ENCODE results near the gene SPRYD7.
"Not testable (repeated sequence)": the region's sequence is repeated elsewhere in the genome, so short reads cannot be mapped to it uniquely, and the experiment has no call there.

SPRYD7 gene

GRCh38 chr13:49933511-49933910 is 2.6 kb downstream of the SPRYD7 start:
- no peak for DNase-seq (ENCODE audit: low spot score)
- TF ChIP-seq CTCF (IDR thresholded peaks at IDR 0.05; ENCODE audit: extremely low read depth, insufficient read depth, missing control alignments): no peak
- in situ Hi-C loops (cut with MboI; ENCODE audit: low pct_unique_long_range_greater_than_20kb, low sequenced_read_pairs, unreplicated experiment): no loop called here

- no peak for DNase-seq (ENCODE audit: low spot score)
- in situ Hi-C loops (cut with MboI; ENCODE audit: low pct_unique_long_range_greater_than_20kb, low sequenced_read_pairs, unreplicated experiment): no loop called here
- no peak for TF ChIP-seq CTCF (IDR thresholded peaks at IDR 0.05; ENCODE audit: extremely low read depth, insufficient read depth, missing control alignments)
Observed at GRCh38 chr13:49932868-49933267, 3.3 kb downstream of the SPRYD7 start.

GRCh38 chr13:49932066-49932465 is 4.1 kb downstream of the SPRYD7 start:
- no peak for TF ChIP-seq CTCF (IDR thresholded peaks at IDR 0.05; ENCODE audit: extremely low read depth, insufficient read depth, missing control alignments)
- in situ Hi-C loops (cut with MboI; ENCODE audit: low pct_unique_long_range_greater_than_20kb, low sequenced_read_pairs, unreplicated experiment): no loop called here
- DNase-seq (ENCODE audit: low spot score): no peak

GRCh38 chr13:49927755-49928154 is 8.4 kb downstream of the SPRYD7 start:
- DNase-seq (ENCODE audit: low spot score): no peak
- in situ Hi-C loops (cut with MboI; ENCODE audit: low pct_unique_long_range_greater_than_20kb, low sequenced_read_pairs, unreplicated experiment): no loop called here
- TF ChIP-seq CTCF (IDR thresholded peaks at IDR 0.05; ENCODE audit: extremely low read depth, insufficient read depth, missing control alignments): no peak

- DNase-seq (ENCODE audit: low spot score): peak; percentile 60
- in situ Hi-C loops (cut with MboI; ENCODE audit: low pct_unique_long_range_greater_than_20kb, low sequenced_read_pairs, unreplicated experiment): no loop called here
- TF ChIP-seq CTCF (IDR thresholded peaks at IDR 0.05; ENCODE audit: extremely low read depth, insufficient read depth, missing control alignments): no peak
Observed at GRCh38 chr13:49925881-49926418, 10.2 kb downstream of the SPRYD7 start.

- no peak for DNase-seq (ENCODE audit: low spot score)
- TF ChIP-seq CTCF (IDR thresholded peaks at IDR 0.05; ENCODE audit: extremely low read depth, insufficient read depth, missing control alignments): no peak
- in situ Hi-C loops (cut with MboI; ENCODE audit: low pct_unique_long_range_greater_than_20kb, low sequenced_read_pairs, unreplicated experiment): no loop called here
Observed at GRCh38 chr13:49922301-49922700, 13.8 kb downstream of the SPRYD7 start.

- DNase-seq (ENCODE audit: low spot score); in situ Hi-C loops (cut with MboI; ENCODE audit: low pct_unique_long_range_greater_than_20kb, low sequenced_read_pairs, unreplicated experiment): not testable (repeated sequence)
Observed at GRCh38 chr13:49920969-49921368, 15.2 kb downstream of the SPRYD7 start.

GRCh38 chr13:49918106-49918505 is 18.0 kb downstream of the SPRYD7 start:
- DNase-seq (ENCODE audit: low spot score); in situ Hi-C loops (cut with MboI; ENCODE audit: low pct_unique_long_range_greater_than_20kb, low sequenced_read_pairs, unreplicated experiment): not testable (repeated sequence)
